Trophoblast cell (in vitro differentiated cells and primary cell): Measurements from ENCODE around the gene NF1.

ENCODE experiments used
- DNase-seq, 2 donors: peaks; one replicate each; pipeline ENCODE4 v3.0.0-alpha.2; 2016
- H2AFZ ChIP-seq: 2 replicates; pipeline ENCODE4 v1.6.1; 2013; ENCODE audit warnings: low read length, moderate library complexity, mild to moderate bottlenecking; ENCODE audit not compliant: insufficient read depth, poor library complexity
- H2AK5ac ChIP-seq: 2 replicates; pipeline ENCODE4 v1.6.1; 2013; ENCODE audit warnings: mild to moderate bottlenecking, low read length
- H2BK120ac ChIP-seq: 2 replicates; pipeline ENCODE4 v1.6.1; 2013; ENCODE audit warnings: low read length, mild to moderate bottlenecking, moderate library complexity; ENCODE audit not compliant: insufficient read depth, poor library complexity
- H2BK12ac ChIP-seq: 2 replicates; pipeline ENCODE4 v1.6.1; 2013; ENCODE audit warnings: mild to moderate bottlenecking, low read length, moderate library complexity
- H2BK5ac ChIP-seq: 2 replicates; pipeline ENCODE4 v1.6.1; 2013; ENCODE audit warnings: low read length, low read depth, moderate library complexity, mild to moderate bottlenecking; ENCODE audit not compliant: poor library complexity
- H3K14ac ChIP-seq: 2 replicates; pipeline ENCODE4 v1.6.1; 2013; ENCODE audit warnings: mild to moderate bottlenecking, low read length
- H3K18ac ChIP-seq: 2 replicates; pipeline ENCODE4 v1.6.1; 2013; ENCODE audit warnings: mild to moderate bottlenecking, low read length
- H3K23ac ChIP-seq: 2 replicates; pipeline ENCODE4 v1.6.1; 2013; ENCODE audit warnings: low read length
- H3K27ac ChIP-seq: 2 replicates; pipeline ENCODE4 v1.5.1; 2013; ENCODE audit warnings: low read depth, mild to moderate bottlenecking, inconsistent platforms, low read length, moderate library complexity
- H3K27me3 ChIP-seq: 2 replicates; pipeline ENCODE4 v1.6.1; 2013; ENCODE audit warnings: inconsistent platforms, mild to moderate bottlenecking, low read length, moderate library complexity; ENCODE audit not compliant: insufficient read depth
- H3K36me3 ChIP-seq, 2 experiments: 1 replicate in 1 of 2; 2 replicates in 1 of 2; pipeline ENCODE4 v1.6.1; 2013; ENCODE audit warnings: low read length in 2 of 2, mild to moderate bottlenecking in 2 of 2, moderate library complexity in 1 of 2; ENCODE audit not compliant: insufficient read depth in 2 of 2, control insufficient read depth in 1 of 2
- H3K4ac ChIP-seq: 2 replicates; pipeline ENCODE4 v1.6.1; 2013; ENCODE audit warnings: low read depth, mild to moderate bottlenecking, low read length, moderate library complexity
- H3K4me1 ChIP-seq, 2 experiments: 1 replicate in 1 of 2; 2 replicates in 1 of 2; pipeline ENCODE4 v1.6.1; 2013; ENCODE audit warnings: low read length in 2 of 2, mild to moderate bottlenecking in 2 of 2, moderate library complexity in 1 of 2; ENCODE audit not compliant: insufficient read depth in 2 of 2, control insufficient read depth in 1 of 2
- H3K4me2 ChIP-seq: 2 replicates; pipeline ENCODE4 v1.6.1; 2013; ENCODE audit warnings: inconsistent platforms, mild to moderate bottlenecking, low read length, moderate library complexity
- H3K4me3 ChIP-seq: 2 replicates; pipeline ENCODE4 v1.5.1; 2013; ENCODE audit warnings: mild to moderate bottlenecking, low read depth, low read length, inconsistent platforms
- H3K79me1 ChIP-seq: one replicate; pipeline ENCODE4 v1.6.1; 2013; ENCODE audit warnings: low read length
- H3K79me2 ChIP-seq: 2 replicates; pipeline ENCODE4 v1.6.1; 2013; ENCODE audit warnings: low read length, mild to moderate bottlenecking; ENCODE audit not compliant: control insufficient read depth, insufficient read depth, poor library complexity
- H3K9ac ChIP-seq: 2 replicates; pipeline ENCODE4 v1.6.1; 2013; ENCODE audit warnings: mild to moderate bottlenecking, low read length
- H3K9me3 ChIP-seq: 2 replicates; pipeline ENCODE4 v1.6.1; 2013; ENCODE audit warnings: low read depth, mild to moderate bottlenecking, control low read depth, inconsistent platforms, low read length; ENCODE audit not compliant: insufficient read depth
- H4K12ac ChIP-seq: 2 replicates; pipeline ENCODE4 v1.6.1; 2013; ENCODE audit warnings: low read depth, mild to moderate bottlenecking, low read length, moderate library complexity
- H4K8ac ChIP-seq: 2 replicates; pipeline ENCODE4 v1.6.1; 2013; ENCODE audit warnings: low read depth, mild to moderate bottlenecking, low read length, moderate library complexity
- H4K91ac ChIP-seq: one replicate; pipeline ENCODE4 v1.6.1; 2013; ENCODE audit warnings: low read depth, mild to moderate bottlenecking, low read length, moderate library complexity
- WGBS: extraction: QIAGEN DNeasy Blood & Tissue Kit; methylation state at CpG from one replicate; pipeline ENCODE4 v1.1.7; 2013; ENCODE audit warnings: missing lambda C conversion rate; ENCODE audit not compliant: insufficient read length, insufficient coverage; ENCODE audit errors: extremely low coverage; 5-methylcytosine and 5-hydroxymethylcytosine counted together

NF1 gene

DNA sequence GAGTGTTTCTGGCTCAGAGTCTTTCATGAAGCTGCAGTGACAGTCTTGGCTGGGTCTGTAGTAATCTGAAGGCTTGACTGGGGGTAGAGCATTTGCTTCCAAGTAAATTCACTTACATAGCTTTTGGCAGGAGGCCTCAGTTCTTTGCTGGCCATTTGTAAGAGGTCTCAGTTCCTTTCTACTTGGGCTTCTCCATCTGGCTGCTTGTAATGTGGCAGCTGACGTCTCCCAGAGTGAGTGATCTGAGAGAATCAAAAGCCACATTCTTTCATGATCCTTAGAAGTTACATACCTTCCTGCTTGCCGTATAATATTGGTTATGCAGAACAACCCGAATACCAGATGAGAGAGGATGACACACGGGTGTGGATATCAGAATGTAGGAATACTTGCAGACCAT lies 39.8 kb downstream of the NF1 start:
- Histone ChIP-seq H3K36me3 (peaks cover 0 to 6% of the 10 kb centered on the region in 2 experiments), H3K79me2 (peaks cover 9% of the 10 kb centered on the region), H4K91ac (no peak overlapping the region), H3K27ac (no peak overlapping the region), H3K18ac (no peak overlapping the region), H3K79me1 (no peaks in the 10 kb centered on the region), H3K4me1 (peaks cover 4 to 17% of the 10 kb centered on the region in 2 experiments), H3K23ac (no peak overlapping the region), H3K4me2 (no peak overlapping the region), H4K12ac (no peak overlapping the region), H2AK5ac (no peak overlapping the region), H2AFZ (no peak overlapping the region), H3K14ac (no peak overlapping the region), H3K9me3 (no peaks in the 10 kb centered on the region), H3K4me3 (no peak overlapping the region), H4K8ac (no peak overlapping the region), H3K4ac (no peak overlapping the region), H3K9ac (no peak overlapping the region), H3K27me3 (no peaks in the 10 kb centered on the region), H2BK12ac (no peak overlapping the region), H2BK5ac (no peak overlapping the region), H2BK120ac (no peak overlapping the region)
- no CpG with 5 or more reads among the region's 4 CpGs for WGBS
- DNase-seq: no peak

DNA sequence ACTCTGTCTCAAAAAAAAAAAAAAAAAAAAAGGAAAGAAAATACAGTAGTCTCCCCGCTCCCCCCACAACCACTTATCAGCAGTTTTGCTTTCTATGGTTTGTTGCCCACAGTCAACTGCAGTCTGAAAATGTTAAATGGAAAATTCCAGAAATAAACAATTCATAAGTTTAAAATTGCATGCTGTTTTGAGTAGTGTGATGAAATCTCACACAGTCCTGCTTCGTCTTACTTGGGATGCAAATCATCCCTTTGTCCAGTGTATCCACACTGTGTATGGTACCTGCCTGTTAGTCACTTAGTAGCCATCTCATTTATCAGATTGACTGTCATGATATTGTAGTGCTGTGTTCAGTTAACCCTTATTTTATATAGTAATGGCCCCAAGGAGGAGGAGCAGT lies 41.5 kb downstream of the NF1 start:
- WGBS: no CpG with 5 or more reads among the region's 2 CpGs
- Histone ChIP-seq H3K4me1 (peaks cover 0 to 4% of the 10 kb centered on the region in 2 experiments), H3K79me1 (no peaks in the 10 kb centered on the region), H4K8ac (no peak overlapping the region), H3K18ac (no peak overlapping the region), H2BK5ac (no peak overlapping the region), H3K36me3 (no peaks in the 10 kb centered on the region), H2BK12ac (no peak overlapping the region), H4K12ac (no peak overlapping the region), H2AFZ (no peak overlapping the region), H3K14ac (no peak overlapping the region), H3K27me3 (no peaks in the 10 kb centered on the region), H3K4me3 (no peak overlapping the region), H3K79me2 (peaks cover 1% of the 10 kb centered on the region), H3K4me2 (no peak overlapping the region), H2BK120ac (no peak overlapping the region), H4K91ac (no peak overlapping the region), H3K4ac (no peak overlapping the region), H2AK5ac (no peak overlapping the region), H3K9me3 (no peaks in the 10 kb centered on the region), H3K9ac (no peak overlapping the region), H3K23ac (no peak overlapping the region), H3K27ac (no peak overlapping the region)
- no peak for DNase-seq

DNA sequence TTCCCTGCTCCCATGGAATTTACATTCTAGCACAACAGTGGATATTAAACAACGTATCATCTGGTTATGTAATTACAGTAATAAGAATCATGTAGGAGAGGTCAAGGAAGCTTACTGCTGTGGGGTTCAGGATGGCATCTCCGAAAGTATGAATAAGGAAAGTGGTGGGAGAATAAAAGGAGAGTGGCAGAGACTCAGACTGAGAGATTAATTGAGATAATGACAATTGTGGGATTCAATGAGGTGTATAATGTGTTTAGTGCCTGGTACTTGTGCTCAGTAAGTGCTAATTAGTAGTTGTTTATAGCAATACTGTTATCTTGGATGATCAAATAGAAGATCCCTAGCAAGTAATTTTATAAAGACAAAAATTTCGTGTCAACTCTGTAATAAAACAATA lies 45.3 kb downstream of the NF1 start:
- Histone ChIP-seq H3K4me1 (peaks cover 0 to 4% of the 10 kb centered on the region in 2 experiments), H2AK5ac (no peak overlapping the region), H4K12ac (no peak overlapping the region), H3K23ac (no peak overlapping the region), H2AFZ (no peak overlapping the region), H3K14ac (no peak overlapping the region), H2BK12ac (no peak overlapping the region), H3K79me1 (no peaks in the 10 kb centered on the region), H3K27me3 (no peaks in the 10 kb centered on the region), H3K36me3 (no peaks in the 10 kb centered on the region), H3K79me2 (no peaks in the 10 kb centered on the region), H3K9me3 (no peaks in the 10 kb centered on the region), H4K8ac (no peak overlapping the region), H3K18ac (no peak overlapping the region), H3K4me2 (no peak overlapping the region), H3K27ac (no peak overlapping the region), H3K9ac (no peak overlapping the region), H3K4me3 (no peak overlapping the region), H4K91ac (no peak overlapping the region), H3K4ac (no peak overlapping the region), H2BK120ac (no peak overlapping the region), H2BK5ac (no peak overlapping the region)
- DNase-seq: no peak
- WGBS: no CpG with 5 or more reads among the region's 3 CpGs

DNA sequence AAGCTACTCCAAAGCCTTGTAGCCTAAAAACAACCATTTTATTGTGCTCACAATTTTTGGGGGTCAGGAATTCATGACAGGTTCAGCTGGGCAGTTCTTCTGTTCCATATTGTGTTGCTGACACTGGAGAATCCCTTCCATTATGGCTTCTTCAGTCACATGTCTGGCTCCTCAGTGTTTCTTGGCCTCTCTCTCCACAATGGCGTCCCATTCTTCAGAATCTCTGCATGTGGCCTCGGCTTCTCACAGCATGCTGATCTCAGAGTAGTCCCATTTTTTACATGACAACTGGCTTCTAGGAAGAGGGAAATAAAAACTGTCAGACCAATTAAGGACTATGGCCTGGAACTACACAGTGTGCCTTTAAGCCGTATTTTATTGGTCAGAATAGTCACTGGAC lies 49.7 kb downstream of the NF1 start:
- Histone ChIP-seq H4K12ac (no peak overlapping the region), H4K91ac (no peak overlapping the region), H2BK12ac (no peak overlapping the region), H2AFZ (no peak overlapping the region), H3K36me3 (no peaks in the 10 kb centered on the region), H3K4ac (no peak overlapping the region), H4K8ac (no peak overlapping the region), H3K18ac (no peak overlapping the region), H3K4me3 (no peak overlapping the region), H3K27ac (no peak overlapping the region), H3K79me2 (no peaks in the 10 kb centered on the region), H2BK120ac (no peak overlapping the region), H3K9ac (no peak overlapping the region), H3K9me3 (no peaks in the 10 kb centered on the region), H2BK5ac (no peak overlapping the region), H3K79me1 (peaks cover 3% of the 10 kb centered on the region), H3K4me1 (peaks cover 0 to 3% of the 10 kb centered on the region in 2 experiments), H2AK5ac (no peak overlapping the region), H3K23ac (no peak overlapping the region), H3K4me2 (no peak overlapping the region), H3K27me3 (no peaks in the 10 kb centered on the region), H3K14ac (no peak overlapping the region)
- DNase-seq: no peak
- WGBS: no CpG with 5 or more reads among the region's 3 CpGs
